RWPE2 (cell line): Measurements from ENCODE around the gene MAP2K6.

Experiments
- ATAC-seq: fragments of 200-7000 bp; cut with Tn5 transposase; 3 replicates; pipeline ENCODE4 v1.9.1; 2021; ENCODE audit warnings: low read depth
- DNase-seq: peaks from one replicate; pipeline ENCODE4 v3.0.0-alpha.2; 2020; ENCODE audit warnings: low spot score
- H3K27ac ChIP-seq: fragments of 450-650 bp; 2 replicates; pipeline ENCODE4 v1.5.1; 2017; ENCODE audit warnings: mild to moderate bottlenecking; ENCODE audit not compliant: poor library complexity, severe bottlenecking
- H3K27me3 ChIP-seq: fragments of 250-450 bp; sonication (Bioruptor Pico); 2 replicates; pipeline ENCODE4 v1.5.1; 2021; ENCODE audit warnings: mild to moderate bottlenecking, moderate library complexity; ENCODE audit not compliant: insufficient read depth, poor library complexity, severe bottlenecking
- H3K36me3 ChIP-seq: fragments of 250-450 bp; sonication (Bioruptor Pico); 2 replicates; pipeline ENCODE4 v1.5.1; 2020; ENCODE audit warnings: low read depth, mild to moderate bottlenecking, moderate library complexity
- H3K4me1 ChIP-seq: fragments of 250-450 bp; sonication (Bioruptor Pico); 2 replicates; pipeline ENCODE4 v1.5.1; 2021; ENCODE audit warnings: mild to moderate bottlenecking, moderate library complexity; ENCODE audit not compliant: insufficient read depth, poor library complexity, severe bottlenecking
- H3K4me3 ChIP-seq: fragments of 250-450 bp; sonication (Bioruptor Pico); 2 replicates; pipeline ENCODE4 v1.5.1; 2021; ENCODE audit warnings: mild to moderate bottlenecking, moderate library complexity; ENCODE audit not compliant: severe bottlenecking
- H3K9me3 ChIP-seq: fragments of 250-450 bp; sonication (Bioruptor Pico); 2 replicates; pipeline ENCODE4 v1.5.1; 2021; ENCODE audit warnings: mild to moderate bottlenecking, moderate library complexity; ENCODE audit not compliant: severe bottlenecking
- CTCF ChIP-seq: fragments of 450-650 bp; IDR thresholded peaks from one replicate; pipeline ENCODE4 v1.5.1; 2017; ENCODE audit warnings: mild to moderate bottlenecking, moderate library complexity; ENCODE audit not compliant: poor library complexity, severe bottlenecking

MAP2K6 gene

GRCh38 chr17:69480245-69480644, 65.7 kb downstream of the MAP2K6 start:
- TF ChIP-seq CTCF, result no peak
- no peaks in the 10 kb centered on the region for H3K27me3 ChIP-seq
- no peaks in the 10 kb centered on the region for H3K36me3 ChIP-seq
- H3K4me3 ChIP-seq, result no peak overlapping the region
- no peaks in the 10 kb centered on the region for H3K9me3 ChIP-seq
- H3K4me1 ChIP-seq, result no peaks in the 10 kb centered on the region
- no peak overlapping the region for H3K27ac ChIP-seq
- DNase-seq, result no peak
- ATAC-seq, result no peak

- H3K36me3 ChIP-seq, result no peaks in the 10 kb centered on the region
- ATAC-seq (no peak), DNase-seq (no peak)
- no peak overlapping the region for H3K4me3 ChIP-seq
- H3K9me3 ChIP-seq, result no peaks in the 10 kb centered on the region
- no peaks in the 10 kb centered on the region for H3K27me3 ChIP-seq
- no peak for TF ChIP-seq CTCF
- H3K4me1 ChIP-seq, result no peaks in the 10 kb centered on the region
- H3K27ac ChIP-seq, result no peak overlapping the region
These were observed 70.8 kb downstream of the MAP2K6 start for GRCh38 chr17:69485251-69485661.

DNA sequence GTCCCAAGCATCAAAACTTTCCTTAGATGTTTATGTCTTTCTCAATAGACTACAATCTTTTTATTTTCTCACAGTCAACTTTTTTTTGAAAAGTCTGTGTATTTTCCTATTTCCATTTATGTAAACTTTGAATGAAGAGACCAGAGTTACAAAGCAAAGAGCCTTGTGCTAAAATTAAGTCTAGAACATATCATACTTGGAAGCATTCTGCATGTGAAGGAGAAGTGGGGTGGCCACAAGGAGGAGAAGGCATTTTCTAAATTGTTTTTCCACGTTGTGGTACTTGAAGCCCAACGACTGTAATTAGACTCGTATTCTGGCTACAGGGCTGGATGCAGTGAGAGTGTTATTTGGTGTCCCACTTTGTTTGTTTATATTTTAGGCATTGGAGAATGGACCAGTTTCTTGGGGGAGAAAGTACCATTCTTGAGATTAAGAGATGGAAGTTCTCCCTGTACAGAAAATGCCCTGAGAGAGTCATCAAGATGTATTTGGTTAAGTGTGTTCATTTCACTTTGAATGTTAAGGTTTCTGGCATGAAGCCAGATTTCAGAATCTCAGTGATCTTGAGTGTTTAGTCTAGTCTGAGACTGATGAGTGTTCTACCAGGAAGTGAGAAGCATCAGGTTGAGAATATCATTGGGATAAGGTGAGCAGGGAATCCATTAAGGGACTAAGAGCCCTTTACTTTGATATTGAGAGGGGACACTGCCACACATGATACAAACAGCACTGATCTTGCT, 71.6 kb downstream of the MAP2K6 start:
- no peaks in the 10 kb centered on the region for H3K4me1 ChIP-seq
- H3K9me3 ChIP-seq, result no peaks in the 10 kb centered on the region
- H3K4me3 ChIP-seq, result no peak overlapping the region
- no peaks in the 10 kb centered on the region for H3K27me3 ChIP-seq
- no peaks in the 10 kb centered on the region for H3K36me3 ChIP-seq
- ATAC-seq (no peak), DNase-seq (no peak)
- H3K27ac ChIP-seq, result no peak overlapping the region
- no peak for TF ChIP-seq CTCF

- Histone ChIP-seq H3K27me3 (no peaks in the 10 kb centered on the region), H3K4me1 (no peaks in the 10 kb centered on the region), H3K27ac (no peak overlapping the region), H3K36me3 (no peaks in the 10 kb centered on the region), H3K9me3 (no peaks in the 10 kb centered on the region), H3K4me3 (no peak overlapping the region)
- ATAC-seq (no peak), DNase-seq (no peak)
- TF ChIP-seq CTCF, result no peak
These were observed 72.5 kb downstream of the MAP2K6 start for GRCh38 chr17:69486779-69487637.
